Breast epithelium (tissue), 3 donors: ENCODE data around the gene KRT78.

Source experiments
- CTCF ChIP-seq, 3 donors: fragments of 450-650 bp; IDR thresholded peaks; one replicate each; pipeline ENCODE4 v1.5.1; 2016 to 2017; ENCODE audit warnings: antibody characterized with exemption in 3 of 3, mild to moderate bottlenecking in 3 of 3, moderate library complexity in 3 of 3
- POLR2A ChIP-seq: fragments of 450-650 bp; IDR thresholded peaks from one replicate; pipeline ENCODE4 v1.6.1; 2016; ENCODE audit warnings: antibody characterized with exemption, mild to moderate bottlenecking, moderate library complexity
- POLR2AphosphoS5 ChIP-seq, 3 donors: sonication (generic); formaldehyde crosslinking; IDR thresholded peaks; one replicate each; pipeline ENCODE4 v1.6.1; 2017; ENCODE audit warnings: antibody characterized with exemption in 3 of 3

DNA sequence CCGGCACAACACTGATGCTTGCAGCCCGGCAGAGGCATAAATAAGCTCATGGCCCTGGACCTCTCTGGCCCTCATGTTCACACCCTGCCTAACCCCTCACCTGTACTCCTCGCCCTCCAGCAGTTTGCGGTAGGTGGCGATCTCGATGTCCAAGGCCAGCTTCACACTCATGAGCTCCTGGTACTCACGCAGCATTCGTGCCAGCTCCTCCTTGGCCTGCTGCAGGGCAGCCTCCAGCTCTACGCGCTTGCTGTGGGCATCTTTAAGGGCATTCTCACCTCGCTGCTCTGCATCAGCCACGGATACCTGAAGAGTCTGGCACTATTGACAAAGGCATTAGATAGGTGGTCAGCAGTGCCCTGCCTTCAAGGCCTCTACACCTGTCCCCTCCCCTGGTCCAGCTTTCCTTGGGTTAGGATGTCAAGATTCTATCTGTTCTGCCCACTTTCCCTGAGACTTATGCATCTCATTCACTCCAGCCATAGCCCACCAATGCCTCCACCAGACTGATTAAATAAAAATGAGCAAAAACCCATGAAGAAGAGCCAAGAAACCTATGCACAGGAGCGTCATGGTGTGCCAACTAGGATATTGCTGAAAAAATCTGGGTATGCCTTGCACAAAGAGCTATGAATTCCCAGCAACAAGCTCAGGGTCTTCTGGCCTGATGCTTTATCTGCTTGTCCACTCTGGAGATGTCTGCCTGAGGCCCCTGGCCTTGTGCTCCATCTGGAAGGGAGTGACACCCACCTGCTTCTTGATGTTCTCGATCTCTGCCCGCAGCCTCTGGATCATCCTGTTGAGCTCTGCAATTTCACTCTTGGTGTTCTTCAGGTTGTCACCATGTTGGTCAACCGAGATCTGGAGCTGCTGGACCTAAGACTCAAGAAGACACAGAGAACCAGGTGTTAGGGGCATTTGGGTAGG lies 41.0 kb downstream of the KRT78 start:
- TF ChIP-seq CTCF (IDR thresholded peaks at IDR 0.05) (no peak), POLR2A (no peak), POLR2AphosphoS5 (IDR thresholded peaks at IDR 0.05) (no peak)
